HCT116 (cell line): ENCODE results near the gene DCAF4. TPM values are rescaled to one million over a fixed set of nuclear protein-coding genes. Genes with fewer than 3 reads are reported as not detected.

Source experiments
- ATAC-seq: fragments of 200-7000 bp; cut with Tn5 transposase; 2 replicates; pipeline ENCODE4 v1.9.1; 2020; ENCODE audit warnings: mild to moderate bottlenecking, moderate library complexity
- BruUV-seq: library from RNA; stranded (reverse); fragments of 400-500 nt; replicated peaks from 2 replicates; lab custom pipeline; 2021; lab: Mats Ljungman, UMichigan
- CTCF ChIA-PET: fragments of 300-600 bp; sonication (Branson Sonifier 250); formaldehyde crosslinking; loops from one replicate; lab custom pipeline; 2021; ENCODE audit warnings: antibody characterized with exemption; lab: Charles Lee
- POLR2A ChIA-PET: fragments of 300-600, 350-600 bp; sonication (Branson Sonifier 250); formaldehyde crosslinking; loops from one replicate; lab custom pipeline; 2021; ENCODE audit warnings: antibody characterized with exemption; lab: Charles Lee
- RAD21 ChIA-PET, 2 experiments: fragments of 300-600 bp; sonication (Branson Sonifier 250); formaldehyde crosslinking; loops; one replicate each; lab custom pipeline; 2023; ENCODE audit warnings: low total read pairs in 2 of 2; ENCODE audit not compliant: uncharacterized antibody in 2 of 2, unreplicated experiment in 2 of 2, low non-redundant PET in 1 of 2; lab: Charles Lee
- DNase-seq: peaks from one replicate; pipeline ENCODE4 v3.0.0-alpha.2; 2010; ENCODE audit warnings: low read depth, low spot score
- H2AFZ ChIP-seq: fragments of 200-600 bp; shearing (Covaris generic), sonication (generic); 2 replicates; pipeline ENCODE4 v1.6.1; 2017; ENCODE audit warnings: low read depth, mixed run types, mixed read lengths, antibody characterized with exemption, low read length; ENCODE audit not compliant: poor library complexity, severe bottlenecking
- H3K27ac ChIP-seq: 2 replicates; pipeline ENCODE4 v1.5.1; 2012; ENCODE audit warnings: low read depth, low read length
- H3K27me3 ChIP-seq: fragments of 200-600 bp; sonication (generic); 2 replicates; pipeline ENCODE4 v1.6.1; 2016; ENCODE audit warnings: mixed run types, low read length, mixed read lengths; ENCODE audit not compliant: insufficient read depth
- H3K36me3 ChIP-seq, 2 experiments: fragments of 200-500 bp in 1 of 2; fragments of 200-600 bp in 1 of 2; sonication (Bioruptor generic) in 1 of 2; sonication (generic) in 1 of 2; 2 replicates each; pipeline versions ENCODE4 v1.5.1 to v1.6.1; 2014 to 2016; ENCODE audit warnings: low read length in 2 of 2, inconsistent platforms in 1 of 2, mixed read lengths in 1 of 2, mixed run types in 1 of 2; ENCODE audit not compliant: insufficient read depth in 2 of 2, control insufficient read depth in 1 of 2
- H3K4me1 ChIP-seq, 2 experiments: fragments of 200-600 bp in 1 of 2; sonication (generic) in 1 of 2; 2 replicates each; pipeline versions ENCODE4 v1.5.1 to v1.6.1; 2012 to 2017; ENCODE audit warnings: low read length in 2 of 2, inconsistent platforms in 1 of 2, mild to moderate bottlenecking in 1 of 2, mixed read lengths in 1 of 2, mixed run types in 1 of 2, moderate library complexity in 1 of 2; ENCODE audit not compliant: insufficient read depth in 2 of 2, control insufficient read depth in 1 of 2
- H3K4me2 ChIP-seq: fragments of 200-600 bp; sonication (generic); 2 replicates; pipeline ENCODE4 v1.6.1; 2017; ENCODE audit warnings: mixed run types, low read length, mixed read lengths
- H3K4me3 ChIP-seq, 2 experiments: fragments of 200-600 bp in 1 of 2; sonication (generic) in 1 of 2; replicated peaks in 1 of 2; 2 replicates each; pipeline ENCODE4 v1.5.1; 2011 to 2016; ENCODE audit warnings: low read length in 2 of 2, control low read depth in 1 of 2, low read depth in 1 of 2, mild to moderate bottlenecking in 1 of 2, mixed read lengths in 1 of 2, mixed run types in 1 of 2
- H3K79me2 ChIP-seq: fragments of 200-600 bp; sonication (generic); 2 replicates; pipeline ENCODE4 v1.6.1; 2017; ENCODE audit warnings: mild to moderate bottlenecking, mixed run types, low read length, moderate library complexity, mixed read lengths; ENCODE audit not compliant: insufficient read depth
- H3K9ac ChIP-seq: fragments of 200-600 bp; sonication (generic); 2 replicates; pipeline ENCODE4 v1.6.1; 2016; ENCODE audit warnings: low read length, mixed read lengths
- H3K9me2 ChIP-seq: fragments of 200-600 bp; sonication (generic), shearing (Covaris generic); 2 replicates; pipeline ENCODE4 v1.6.1; 2017; ENCODE audit warnings: mixed run types, mild to moderate bottlenecking, moderate library complexity; ENCODE audit not compliant: insufficient read depth
- H3K9me3 ChIP-seq, 2 experiments: fragments of 200-500 bp in 1 of 2; fragments of 200-600 bp in 1 of 2; sonication (Bioruptor generic) in 1 of 2; sonication (generic) in 1 of 2; 2 replicates each; pipeline ENCODE4 v1.6.1; 2014 to 2017; ENCODE audit warnings: low read length in 2 of 2, mixed read lengths in 2 of 2, inconsistent platforms in 1 of 2, low read depth in 1 of 2, mild to moderate bottlenecking in 1 of 2, mixed run types in 1 of 2, moderate library complexity in 1 of 2; ENCODE audit not compliant: control insufficient read depth in 1 of 2, insufficient read depth in 1 of 2
- H4K20me1 ChIP-seq: fragments of 200-600 bp; sonication (generic), shearing (Covaris generic); 2 replicates; pipeline ENCODE4 v1.6.1; 2017; ENCODE audit warnings: mixed run types, mild to moderate bottlenecking, moderate library complexity; ENCODE audit not compliant: insufficient read depth
- CTCF ChIP-seq, 3 experiments: fragments of 200-600 bp in 1 of 3; sonication (generic) in 1 of 3; IDR thresholded peaks in 2 of 3; conservative IDR thresholded peaks in 1 of 3; 2 replicates each; pipeline ENCODE4 v1.5.1; 2012 to 2017; ENCODE audit warnings: low read depth in 2 of 3, low read length in 2 of 3, antibody characterized with exemption in 1 of 3, borderline replicate concordance in 1 of 3, control low read depth in 1 of 3, mild to moderate bottlenecking in 1 of 3, mixed read lengths in 1 of 3, mixed run types in 1 of 3, moderate library complexity in 1 of 3; ENCODE audit not compliant: insufficient read depth in 1 of 3
- EGR1 ChIP-seq: IDR thresholded peaks from 2 replicates; pipeline ENCODE4 v1.6.1; 2012; ENCODE audit warnings: low read depth
- EZH2phosphoT487 ChIP-seq: fragments of 200-600 bp; IDR thresholded peaks from 2 replicates; pipeline ENCODE4 v1.6.1; 2018; ENCODE audit warnings: antibody characterized with exemption, borderline replicate concordance
- JUND ChIP-seq: IDR thresholded peaks from 2 replicates; pipeline ENCODE4 v1.6.1; 2012
- POLR2A ChIP-seq: IDR thresholded peaks from 2 replicates; pipeline ENCODE4 v1.7.0; 2011; ENCODE audit warnings: borderline replicate concordance; ENCODE audit not compliant: insufficient read depth, insufficient read length; ENCODE audit errors: extremely low read depth
- SIN3A ChIP-seq: IDR thresholded peaks from 2 replicates; pipeline ENCODE4 v1.6.1; 2012; ENCODE audit warnings: low read depth
- ZNF274 ChIP-seq: fragments of 200-500 bp; sonication (Bioruptor generic); IDR thresholded peaks from 2 replicates; pipeline ENCODE4 v1.6.1; 2014; ENCODE audit warnings: mild to moderate bottlenecking, low read depth, low read length, inconsistent platforms
- intact Hi-C: fragments of 100-400 bp; cut with micrococcal nuclease; formaldehyde crosslinking; loops from 2 replicates; pipeline ENCODE4 v1.10.0; 2022
- total RNA-seq: library from RNA; stranded (reverse); gene quantifications from one replicate; pipeline ENCODE4 v1.2.1, GENCODE V29; 2021; ENCODE audit not compliant: unreplicated experiment

DCAF4 gene
- total RNA-seq, 1 experiment from 2014 or later = 19.3 TPM

- Histone ChIP-seq H3K79me2 (no peaks in the 10 kb centered on the region), H3K36me3 (no peaks in the 10 kb centered on the region), H4K20me1 (no peaks in the 10 kb centered on the region), H3K27ac (no peak overlapping the region), H2AFZ (no peak overlapping the region), H3K4me3 (no peak overlapping the region), H3K4me2 (no peak overlapping the region), H3K27me3 (no peaks in the 10 kb centered on the region), H3K9ac (no peak overlapping the region), H3K4me1 (peaks cover 0 to 3% of the 10 kb centered on the region in 2 experiments; a peak in 1 of 4 replicates), H3K9me3 (no peaks in the 10 kb centered on the region), H3K9me2 (no peaks in the 10 kb centered on the region)
- RAD21 ChIA-PET = no interaction called here
- DNase-seq (no peak), ATAC-seq (no peak)
- intact Hi-C loops = loop anchor here (10.0 kb wide), 1 partner anchor 573 kb away; no protein-coding TSS in a partner anchor
- CTCF ChIA-PET = no interaction called here
- POLR2A ChIA-PET = no interaction called here
- TF ChIP-seq POLR2A (no peak), JUND (no peak), ZNF274 (no peak), EZH2phosphoT487 (no peak), EGR1 (no peak), CTCF (IDR thresholded peaks at IDR 0.05 in 2 of 3, conservative IDR thresholded peaks at IDR 0.05 in 1 of 3; ENCODE audit: borderline replicate concordance in 1 of 3, insufficient read depth in 1 of 3, low read depth in 2 of 3, low read length in 2 of 3) (no peak), SIN3A (no peak)
- BruUV-seq = no TSS peak
Observed at GRCh38 chr14:72901361-72901760, 24.9 kb upstream of the DCAF4 start.
